HCT116 (cell line): ENCODE measurements around the gene PXT1. TPM values are rescaled to one million over a fixed set of nuclear protein-coding genes. Genes with fewer than 3 reads are reported as not detected.

Experiments used
- ATAC-seq: fragments of 200-7000 bp; cut with Tn5 transposase; 2 replicates; pipeline ENCODE4 v1.9.1; 2020; ENCODE audit warnings: mild to moderate bottlenecking, moderate library complexity
- BruUV-seq: library from RNA; stranded (reverse); fragments of 400-500 nt; replicated peaks from 2 replicates; lab custom pipeline; 2021; lab: Mats Ljungman, UMichigan
- CTCF ChIA-PET: fragments of 300-600 bp; sonication (Branson Sonifier 250); formaldehyde crosslinking; loops from one replicate; lab custom pipeline; 2021; ENCODE audit warnings: antibody characterized with exemption; lab: Charles Lee
- POLR2A ChIA-PET: fragments of 300-600, 350-600 bp; sonication (Branson Sonifier 250); formaldehyde crosslinking; loops from one replicate; lab custom pipeline; 2021; ENCODE audit warnings: antibody characterized with exemption; lab: Charles Lee
- RAD21 ChIA-PET, 2 experiments: fragments of 300-600 bp; sonication (Branson Sonifier 250); formaldehyde crosslinking; loops; one replicate each; lab custom pipeline; 2023; ENCODE audit warnings: low total read pairs in 2 of 2; ENCODE audit not compliant: uncharacterized antibody in 2 of 2, unreplicated experiment in 2 of 2, low non-redundant PET in 1 of 2; lab: Charles Lee
- DNase-seq: peaks from one replicate; pipeline ENCODE4 v3.0.0-alpha.2; 2010; ENCODE audit warnings: low read depth, low spot score
- H2AFZ ChIP-seq: fragments of 200-600 bp; shearing (Covaris generic), sonication (generic); 2 replicates; pipeline ENCODE4 v1.6.1; 2017; ENCODE audit warnings: low read depth, mixed run types, mixed read lengths, antibody characterized with exemption, low read length; ENCODE audit not compliant: poor library complexity, severe bottlenecking
- H3K27ac ChIP-seq: 2 replicates; pipeline ENCODE4 v1.5.1; 2012; ENCODE audit warnings: low read depth, low read length
- H3K27me3 ChIP-seq: fragments of 200-600 bp; sonication (generic); 2 replicates; pipeline ENCODE4 v1.6.1; 2016; ENCODE audit warnings: mixed run types, low read length, mixed read lengths; ENCODE audit not compliant: insufficient read depth
- H3K36me3 ChIP-seq, 2 experiments: fragments of 200-500 bp in 1 of 2; fragments of 200-600 bp in 1 of 2; sonication (Bioruptor generic) in 1 of 2; sonication (generic) in 1 of 2; 2 replicates each; pipeline versions ENCODE4 v1.5.1 to v1.6.1; 2014 to 2016; ENCODE audit warnings: low read length in 2 of 2, inconsistent platforms in 1 of 2, mixed read lengths in 1 of 2, mixed run types in 1 of 2; ENCODE audit not compliant: insufficient read depth in 2 of 2, control insufficient read depth in 1 of 2
- H3K4me1 ChIP-seq, 2 experiments: fragments of 200-600 bp in 1 of 2; sonication (generic) in 1 of 2; 2 replicates each; pipeline versions ENCODE4 v1.5.1 to v1.6.1; 2012 to 2017; ENCODE audit warnings: low read length in 2 of 2, inconsistent platforms in 1 of 2, mild to moderate bottlenecking in 1 of 2, mixed read lengths in 1 of 2, mixed run types in 1 of 2, moderate library complexity in 1 of 2; ENCODE audit not compliant: insufficient read depth in 2 of 2, control insufficient read depth in 1 of 2
- H3K4me2 ChIP-seq: fragments of 200-600 bp; sonication (generic); 2 replicates; pipeline ENCODE4 v1.6.1; 2017; ENCODE audit warnings: mixed run types, low read length, mixed read lengths
- H3K4me3 ChIP-seq, 2 experiments: fragments of 200-600 bp in 1 of 2; sonication (generic) in 1 of 2; replicated peaks in 1 of 2; 2 replicates each; pipeline ENCODE4 v1.5.1; 2011 to 2016; ENCODE audit warnings: low read length in 2 of 2, control low read depth in 1 of 2, low read depth in 1 of 2, mild to moderate bottlenecking in 1 of 2, mixed read lengths in 1 of 2, mixed run types in 1 of 2
- H3K79me2 ChIP-seq: fragments of 200-600 bp; sonication (generic); 2 replicates; pipeline ENCODE4 v1.6.1; 2017; ENCODE audit warnings: mild to moderate bottlenecking, mixed run types, low read length, moderate library complexity, mixed read lengths; ENCODE audit not compliant: insufficient read depth
- H3K9ac ChIP-seq: fragments of 200-600 bp; sonication (generic); 2 replicates; pipeline ENCODE4 v1.6.1; 2016; ENCODE audit warnings: low read length, mixed read lengths
- H3K9me2 ChIP-seq: fragments of 200-600 bp; sonication (generic), shearing (Covaris generic); 2 replicates; pipeline ENCODE4 v1.6.1; 2017; ENCODE audit warnings: mixed run types, mild to moderate bottlenecking, moderate library complexity; ENCODE audit not compliant: insufficient read depth
- H3K9me3 ChIP-seq, 2 experiments: fragments of 200-500 bp in 1 of 2; fragments of 200-600 bp in 1 of 2; sonication (Bioruptor generic) in 1 of 2; sonication (generic) in 1 of 2; 2 replicates each; pipeline ENCODE4 v1.6.1; 2014 to 2017; ENCODE audit warnings: low read length in 2 of 2, mixed read lengths in 2 of 2, inconsistent platforms in 1 of 2, low read depth in 1 of 2, mild to moderate bottlenecking in 1 of 2, mixed run types in 1 of 2, moderate library complexity in 1 of 2; ENCODE audit not compliant: control insufficient read depth in 1 of 2, insufficient read depth in 1 of 2
- H4K20me1 ChIP-seq: fragments of 200-600 bp; sonication (generic), shearing (Covaris generic); 2 replicates; pipeline ENCODE4 v1.6.1; 2017; ENCODE audit warnings: mixed run types, mild to moderate bottlenecking, moderate library complexity; ENCODE audit not compliant: insufficient read depth
- ATF3 ChIP-seq: IDR thresholded peaks from 2 replicates; pipeline ENCODE4 v1.6.1; 2012
- CBX3 ChIP-seq: IDR thresholded peaks from 2 replicates; pipeline ENCODE4 v1.6.1; 2012; ENCODE audit warnings: low read depth
- CTCF ChIP-seq, 3 experiments: fragments of 200-600 bp in 1 of 3; sonication (generic) in 1 of 3; IDR thresholded peaks in 2 of 3; conservative IDR thresholded peaks in 1 of 3; 2 replicates each; pipeline ENCODE4 v1.5.1; 2012 to 2017; ENCODE audit warnings: low read depth in 2 of 3, low read length in 2 of 3, antibody characterized with exemption in 1 of 3, borderline replicate concordance in 1 of 3, control low read depth in 1 of 3, mild to moderate bottlenecking in 1 of 3, mixed read lengths in 1 of 3, mixed run types in 1 of 3, moderate library complexity in 1 of 3; ENCODE audit not compliant: insufficient read depth in 1 of 3
- ELF1 ChIP-seq: IDR thresholded peaks from 2 replicates; pipeline ENCODE4 v1.6.1; 2012; ENCODE audit warnings: low read depth, borderline replicate concordance
- EZH2 ChIP-seq: fragments of 200-600 bp; sonication (generic); IDR thresholded peaks from 2 replicates; pipeline ENCODE4 v1.6.1; 2017; ENCODE audit warnings: antibody characterized with exemption, mixed run types
- FOSL1 ChIP-seq: IDR thresholded peaks from 2 replicates; pipeline ENCODE4 v1.6.1; 2012; ENCODE audit warnings: low read depth
- JUND ChIP-seq: IDR thresholded peaks from 2 replicates; pipeline ENCODE4 v1.6.1; 2012
- POLR2AphosphoS5 ChIP-seq: IDR thresholded peaks from 2 replicates; pipeline ENCODE4 v1.6.1; 2011; ENCODE audit warnings: mild to moderate bottlenecking, low read depth, low read length, moderate library complexity
- RAD21 ChIP-seq: IDR thresholded peaks from 2 replicates; pipeline ENCODE4 v1.6.1; 2012; ENCODE audit warnings: low read depth, mild to moderate bottlenecking
- SIN3A ChIP-seq: IDR thresholded peaks from 2 replicates; pipeline ENCODE4 v1.6.1; 2012; ENCODE audit warnings: low read depth
- SP1 ChIP-seq: IDR thresholded peaks from 2 replicates; pipeline ENCODE4 v1.6.1; 2012; ENCODE audit warnings: low read depth
- SRF ChIP-seq: IDR thresholded peaks from 2 replicates; pipeline ENCODE4 v1.6.1; 2012; ENCODE audit warnings: low read depth
- TCF7L2 ChIP-seq: IDR thresholded peaks from 2 replicates; pipeline ENCODE4 v1.7.0; 2011; ENCODE audit warnings: borderline replicate concordance, inconsistent platforms; ENCODE audit not compliant: insufficient read depth, insufficient read length; ENCODE audit errors: extremely low read depth
- YY1 ChIP-seq: IDR thresholded peaks from 2 replicates; pipeline ENCODE4 v1.6.1; 2011; ENCODE audit warnings: low read length, low read depth, moderate library complexity, mild to moderate bottlenecking; ENCODE audit not compliant: insufficient replicate concordance; ENCODE audit errors: extremely low read depth
- ZFX ChIP-seq: fragments of 450-650 bp; IDR thresholded peaks from 2 replicates; pipeline ENCODE4 v1.6.1; 2017
- intact Hi-C: fragments of 100-400 bp; cut with micrococcal nuclease; formaldehyde crosslinking; loops from 2 replicates; pipeline ENCODE4 v1.10.0; 2022
- total RNA-seq: library from RNA; stranded (reverse); gene quantifications from one replicate; pipeline ENCODE4 v1.2.1, GENCODE V29; 2021; ENCODE audit not compliant: unreplicated experiment
- TF ChIP-seq, protein P1 (sequence below): IDR thresholded peaks from 2 replicates; pipeline ENCODE4 v1.6.1; 2012

Gene PXT1
- total RNA-seq, 1 experiment from 2014 or later: 0.17 TPM

- intact Hi-C loops: no loop called here
- Histone ChIP-seq H3K36me3 (no peaks in the 10 kb centered on the region), H3K79me2 (no peaks in the 10 kb centered on the region), H3K27ac (no peak overlapping the region), H3K9ac (no peak overlapping the region), H3K9me2 (no peaks in the 10 kb centered on the region), H3K4me3 (no peak overlapping the region), H3K27me3 (no peaks in the 10 kb centered on the region), H3K4me1 (no peaks in the 10 kb centered on the region), H3K9me3 (no peaks in the 10 kb centered on the region), H2AFZ (no peak overlapping the region), H3K4me2 (no peak overlapping the region), H4K20me1 (no peaks in the 10 kb centered on the region)
- ATAC-seq (no peak), DNase-seq (no peak)
- no peak for TF ChIP-seq CBX3
- no peak for TF ChIP-seq SIN3A
- no peak for TF ChIP-seq SRF
- no peak for TF ChIP-seq POLR2AphosphoS5
- TF ChIP-seq CTCF (IDR thresholded peaks at IDR 0.05 in 2 of 3, conservative IDR thresholded peaks at IDR 0.05 in 1 of 3; ENCODE audit: borderline replicate concordance in 1 of 3, insufficient read depth in 1 of 3, low read depth in 2 of 3, low read length in 2 of 3): no peak
- TF ChIP-seq ZFX: no peak
- TF ChIP-seq, protein P1, sequence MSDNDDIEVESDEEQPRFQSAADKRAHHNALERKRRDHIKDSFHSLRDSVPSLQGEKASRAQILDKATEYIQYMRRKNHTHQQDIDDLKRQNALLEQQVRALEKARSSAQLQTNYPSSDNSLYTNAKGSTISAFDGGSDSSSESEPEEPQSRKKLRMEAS: no peak
- no peak for TF ChIP-seq JUND
- TF ChIP-seq RAD21: no peak
- no peak for TF ChIP-seq TCF7L2
- CTCF ChIA-PET: no interaction called here
- BruUV-seq: no TSS peak
- RAD21 ChIA-PET: no interaction called here
- POLR2A ChIA-PET: no interaction called here
Observed at GRCh38 chr6:36371211-36371610, 71.4 kb downstream of the PXT1 start.

DNA sequence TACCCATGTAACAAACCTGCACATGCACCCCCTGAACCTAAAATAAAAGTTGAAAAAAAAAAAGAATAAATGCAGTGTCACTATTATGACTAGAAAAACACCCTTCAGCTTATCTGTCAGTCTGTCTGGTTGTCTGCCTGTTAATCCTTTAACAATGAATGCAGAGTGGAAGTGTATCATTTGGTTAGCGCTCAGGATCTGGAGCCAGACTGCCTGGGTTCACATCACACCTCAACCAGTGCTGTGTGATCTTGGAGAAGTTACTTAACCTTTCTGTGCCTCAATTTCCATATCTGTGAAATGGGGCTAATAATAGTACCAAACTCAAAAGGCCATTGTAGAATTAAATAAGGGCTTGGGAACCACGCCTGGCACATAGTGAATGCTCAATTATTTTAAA, 72.0 kb downstream of the PXT1 start:
- H3K27ac ChIP-seq: no peak overlapping the region
- H3K4me1 ChIP-seq: no peaks in the 10 kb centered on the region
- intact Hi-C loops: no loop called here
- no peak overlapping the region for H3K9ac ChIP-seq
- ChIA-PET POLR2A (no interaction called here), CTCF (no interaction called here), RAD21 (no interaction called here)
- H3K9me3 ChIP-seq: no peaks in the 10 kb centered on the region
- H3K4me2 ChIP-seq: no peak overlapping the region
- H3K9me2 ChIP-seq: no peaks in the 10 kb centered on the region
- H3K4me3 ChIP-seq: no peak overlapping the region
- H2AFZ ChIP-seq: no peak overlapping the region
- DNase-seq: no peak
- H3K27me3 ChIP-seq: no peaks in the 10 kb centered on the region
- H3K79me2 ChIP-seq: no peaks in the 10 kb centered on the region
- no peak for ATAC-seq
- BruUV-seq: no TSS peak
- H4K20me1 ChIP-seq: no peaks in the 10 kb centered on the region
- H3K36me3 ChIP-seq: no peaks in the 10 kb centered on the region
- no peak for TF ChIP-seq SRF
- TF ChIP-seq ELF1: no peak
- TF ChIP-seq EZH2: no peak
- TF ChIP-seq ATF3: no peak
- TF ChIP-seq RAD21: no peak
- TF ChIP-seq CTCF (IDR thresholded peaks at IDR 0.05 in 2 of 3, conservative IDR thresholded peaks at IDR 0.05 in 1 of 3; ENCODE audit: borderline replicate concordance in 1 of 3, insufficient read depth in 1 of 3, low read depth in 2 of 3, low read length in 2 of 3): no peak
- no peak for TF ChIP-seq SP1
- TF ChIP-seq YY1: no peak
- no peak for TF ChIP-seq CBX3
- no peak for TF ChIP-seq JUND
- TF ChIP-seq FOSL1: no peak
